GM12878 (cell line): ENCODE results near the gene TGDS. TPM values are rescaled to one million over a fixed set of nuclear protein-coding genes. Genes with fewer than 3 reads are reported as not detected.

Source experiments
- CEBPZ ChIP-seq: fragments of 150-350 bp; IDR thresholded peaks from 2 replicates; pipeline ENCODE4 v1.6.1; 2016; ENCODE audit warnings: low read depth, low read length
- polyA plus RNA-seq, 11 experiments: library from polyadenylated mRNA; depleted of rRNA in 4 of 11; unstranded in 6 of 11; stranded (reverse) in 5 of 11; fragments of >200 nt; fragmentation: Nextera tagmentation in 4 of 11; fragmentation: Illumina TruSeq in 1 of 11; extraction: Ambion mirVana in 4 of 11; extraction: Trizol in 1 of 11; gene quantifications; 1 replicate in 1 of 11; 2 replicates in 10 of 11; pipeline versions ENCODE4 v1.2.1 to v1.2.3, GENCODE V29; 2011 to 2016; ENCODE audit warnings: inconsistent platforms in 2 of 11, missing spikeins in 2 of 11, low read depth in 1 of 11
- total RNA-seq, 4 experiments: library from RNA; depleted of rRNA in 3 of 4; stranded (reverse); fragments of >200 nt in 3 of 4; fragmentation: Illumina TruSeq in 1 of 4; extraction: Trizol in 1 of 4; gene quantifications; 2 replicates each; pipeline versions ENCODE4 v1.2.1 to v1.2.3, GENCODE V29; 2013 to 2021

TGDS gene
- total and polyA plus RNA-seq, 10 of the 15 experiments (the other 5 are each of a cell fraction or from before 2014, with no cell fraction given) = 13.1 to 44.3 (median 23.8) TPM

- no peak for TF ChIP-seq CEBPZ
Measured at GRCh38 chr13:94524407-94524806, 71.5 kb downstream of the TGDS start (continued).

Other genes with a start within 250 kb of the TGDS start
- not detected in 2 replicates for gene DCT, start 116.5 kb downstream of the TGDS start, total RNA-seq (2014; rRNA removed)
- gene DCT, start 116.5 kb downstream of the TGDS start, total RNA-seq (2014; rRNA removed; fragmentation: Illumina TruSeq; extraction: Trizol) = not detected in 2 replicates
- gene DCT, start 116.5 kb downstream of the TGDS start, total RNA-seq (2021) = not detected in 2 replicates
- gene DCT, start 116.5 kb downstream of the TGDS start, polyA plus RNA-seq (2011; rRNA removed) = 0.17 and 0.29 TPM in 2 replicates
- 0.04 and 0.27 TPM in 2 replicates for gene DCT, start 116.5 kb downstream of the TGDS start, polyA plus RNA-seq (2014; fragmentation: Illumina TruSeq; extraction: Trizol)
- gene DCT, start 116.5 kb downstream of the TGDS start, polyA plus RNA-seq (2014; fragmentation: Nextera tagmentation; extraction: Ambion mirVana) = not detected
- gene DCT, start 116.5 kb downstream of the TGDS start, polyA plus RNA-seq (2014; rRNA removed) = not detected in 2 replicates
- gene DCT, start 116.5 kb downstream of the TGDS start, polyA plus RNA-seq (2016; fragmentation: Nextera tagmentation; extraction: Ambion mirVana) = not detected
- gene GPR180, start 5.7 kb upstream of the TGDS start, total RNA-seq (2014; rRNA removed) = 6.3 and 7.6 TPM in 2 replicates
- gene GPR180, start 5.7 kb upstream of the TGDS start, total RNA-seq (2014; rRNA removed; fragmentation: Illumina TruSeq; extraction: Trizol) = 7.0 and 7.6 TPM in 2 replicates
- gene GPR180, start 5.7 kb upstream of the TGDS start, total RNA-seq (2021) = 4.2 and 4.4 TPM in 2 replicates
- 5.5 and 8.4 TPM in 2 replicates for gene GPR180, start 5.7 kb upstream of the TGDS start, polyA plus RNA-seq (2011; rRNA removed)
- 5.1 and 6.3 TPM in 2 replicates for gene GPR180, start 5.7 kb upstream of the TGDS start, polyA plus RNA-seq (2014; fragmentation: Illumina TruSeq; extraction: Trizol)
- 1 to 10 TPM; 1.6 to 1.8 TPM for gene GPR180, start 5.7 kb upstream of the TGDS start, polyA plus RNA-seq (2014; fragmentation: Nextera tagmentation; extraction: Ambion mirVana)
- gene GPR180, start 5.7 kb upstream of the TGDS start, polyA plus RNA-seq (2014; rRNA removed) = 2.4 and 2.8 TPM in 2 replicates
- gene GPR180, start 5.7 kb upstream of the TGDS start, polyA plus RNA-seq (2016; fragmentation: Nextera tagmentation; extraction: Ambion mirVana) = 1 to 10 TPM; 5.8 to 7.2 TPM
- not detected in 2 replicates for gene SOX21, start 116.4 kb upstream of the TGDS start, total RNA-seq (2014; rRNA removed)
- gene SOX21, start 116.4 kb upstream of the TGDS start, total RNA-seq (2014; rRNA removed; fragmentation: Illumina TruSeq; extraction: Trizol) = not detected in 2 replicates
- not detected in 2 replicates for gene SOX21, start 116.4 kb upstream of the TGDS start, total RNA-seq (2021)
- not detected in 2 replicates for gene SOX21, start 116.4 kb upstream of the TGDS start, polyA plus RNA-seq (2011; rRNA removed)
- gene SOX21, start 116.4 kb upstream of the TGDS start, polyA plus RNA-seq (2014; fragmentation: Illumina TruSeq; extraction: Trizol) = not detected in 2 replicates
- gene SOX21, start 116.4 kb upstream of the TGDS start, polyA plus RNA-seq (2014; fragmentation: Nextera tagmentation; extraction: Ambion mirVana) = not detected
- not detected in 2 replicates for gene SOX21, start 116.4 kb upstream of the TGDS start, polyA plus RNA-seq (2014; rRNA removed)
- gene SOX21, start 116.4 kb upstream of the TGDS start, polyA plus RNA-seq (2016; fragmentation: Nextera tagmentation; extraction: Ambion mirVana) = not detected